Measurements from ENCODE around the gene RPA3. TPM values are rescaled to one million over a fixed set of nuclear protein-coding genes. Genes with fewer than 3 reads are reported as not detected.

Gene RPA3
- total RNA-seq, 4 donors from 2014 or later = 10.6 to 21.0 (median 14.1) TPM

DNA sequence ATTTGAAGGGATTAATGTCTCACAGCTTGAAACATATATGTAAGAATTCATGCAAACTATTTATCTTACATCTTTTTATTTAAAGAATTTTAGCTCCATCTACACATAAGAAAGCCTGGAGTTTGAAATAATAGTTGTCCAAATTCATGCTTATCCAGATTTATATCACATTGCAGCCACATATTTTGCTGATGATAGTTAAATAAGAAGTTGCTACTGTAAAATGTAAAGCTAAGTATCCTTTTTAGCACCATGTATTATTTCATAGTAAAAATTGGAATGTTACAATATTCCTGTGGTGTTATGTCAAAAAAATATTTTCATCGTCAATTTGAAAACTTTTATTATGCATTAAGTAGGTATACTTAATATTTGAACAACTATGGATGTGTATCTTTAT, 105.2 kb downstream of the RPA3 start:
- Histone ChIP-seq H3K4me1 (no peaks in the 10 kb centered on the region), H3K9me3 (no peaks in the 10 kb centered on the region), H3K27me3 (no peaks in the 10 kb centered on the region), H3K4me3 (no peak overlapping the region), H3K27ac (no peak overlapping the region), H3K36me3 (peaks cover 0 to 13% of the 10 kb centered on the region in 2 donors)
- WGBS, 2 donors (ENCODE audit: low coverage in 1 of 2) = 75 to 93% methylated on average over 1 of the region's 1 CpG
- no peak for TF ChIP-seq POLR2AphosphoS5 (IDR thresholded peaks at IDR 0.05)
- TF ChIP-seq EP300 (IDR thresholded peaks at IDR 0.05) = no peak
- TF ChIP-seq, protein P1, sequence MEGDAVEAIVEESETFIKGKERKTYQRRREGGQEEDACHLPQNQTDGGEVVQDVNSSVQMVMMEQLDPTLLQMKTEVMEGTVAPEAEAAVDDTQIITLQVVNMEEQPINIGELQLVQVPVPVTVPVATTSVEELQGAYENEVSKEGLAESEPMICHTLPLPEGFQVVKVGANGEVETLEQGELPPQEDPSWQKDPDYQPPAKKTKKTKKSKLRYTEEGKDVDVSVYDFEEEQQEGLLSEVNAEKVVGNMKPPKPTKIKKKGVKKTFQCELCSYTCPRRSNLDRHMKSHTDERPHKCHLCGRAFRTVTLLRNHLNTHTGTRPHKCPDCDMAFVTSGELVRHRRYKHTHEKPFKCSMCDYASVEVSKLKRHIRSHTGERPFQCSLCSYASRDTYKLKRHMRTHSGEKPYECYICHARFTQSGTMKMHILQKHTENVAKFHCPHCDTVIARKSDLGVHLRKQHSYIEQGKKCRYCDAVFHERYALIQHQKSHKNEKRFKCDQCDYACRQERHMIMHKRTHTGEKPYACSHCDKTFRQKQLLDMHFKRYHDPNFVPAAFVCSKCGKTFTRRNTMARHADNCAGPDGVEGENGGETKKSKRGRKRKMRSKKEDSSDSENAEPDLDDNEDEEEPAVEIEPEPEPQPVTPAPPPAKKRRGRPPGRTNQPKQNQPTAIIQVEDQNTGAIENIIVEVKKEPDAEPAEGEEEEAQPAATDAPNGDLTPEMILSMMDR (IDR thresholded peaks at IDR 0.05) = no peak
- TF ChIP-seq POLR2A (IDR thresholded peaks at IDR 0.05) = no peak
- no peak for ATAC-seq

DNA sequence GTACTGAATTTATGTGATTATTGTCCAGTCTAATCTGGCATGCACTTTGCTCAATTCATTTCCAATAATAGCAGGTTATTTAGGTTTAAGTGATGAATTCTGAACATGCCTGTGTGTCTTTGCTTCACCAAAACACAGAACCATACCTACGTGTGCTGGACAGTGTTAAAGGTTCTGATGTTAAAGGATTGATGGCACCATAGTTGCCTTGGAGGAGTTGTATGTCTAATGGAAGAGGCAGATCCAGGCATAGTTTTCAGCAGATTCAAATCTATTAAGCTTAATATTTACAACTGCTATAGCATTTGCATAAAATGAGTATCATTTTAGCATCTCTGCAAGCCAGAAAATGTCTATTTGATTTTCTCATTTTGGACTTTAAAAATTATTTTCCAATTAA, 105.9 kb downstream of the RPA3 start:
- H3K27me3 ChIP-seq = no peaks in the 10 kb centered on the region
- H3K4me1 ChIP-seq = no peaks in the 10 kb centered on the region
- no peak overlapping the region for H3K4me3 ChIP-seq
- WGBS, 2 donors (ENCODE audit: low coverage in 1 of 2) = 80 to 82% methylated on average over 1 of the region's 1 CpG
- ATAC-seq = no peak
- TF ChIP-seq POLR2AphosphoS5 (IDR thresholded peaks at IDR 0.05) = no peak
- TF ChIP-seq, protein P1 (IDR thresholded peaks at IDR 0.05) = no peak
- no peak for TF ChIP-seq EP300 (IDR thresholded peaks at IDR 0.05)
- no peak for TF ChIP-seq POLR2A (IDR thresholded peaks at IDR 0.05)
- H3K27ac ChIP-seq = no peak overlapping the region
- no peaks in the 10 kb centered on the region for H3K9me3 ChIP-seq
- peaks cover 0 to 20% of the 10 kb centered on the region in 2 donors for H3K36me3 ChIP-seq

DNA sequence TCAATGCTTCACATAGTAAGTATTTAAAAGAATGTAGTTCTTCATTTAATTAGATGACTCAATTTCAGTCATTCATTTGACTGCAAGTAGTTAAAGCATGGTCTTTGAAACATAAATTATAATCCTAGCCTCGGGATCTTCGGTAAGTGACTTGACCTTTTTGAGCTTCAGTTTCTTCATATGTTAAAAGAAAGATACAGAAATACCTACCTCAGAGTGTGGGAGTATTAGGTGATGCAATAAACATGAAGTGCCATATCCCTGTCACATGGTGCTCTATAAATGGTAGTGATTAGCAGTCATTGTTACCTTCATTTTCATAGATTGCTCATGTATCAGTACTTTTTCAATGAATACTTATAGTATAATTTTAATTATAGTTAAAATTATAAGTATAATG, 109.1 kb downstream of the RPA3 start:
- TF ChIP-seq EP300 (IDR thresholded peaks at IDR 0.05) (no peak), POLR2A (IDR thresholded peaks at IDR 0.05) (no peak)
- TF ChIP-seq, protein P1 (IDR thresholded peaks at IDR 0.05) = no peak
- H3K27me3 ChIP-seq = no peaks in the 10 kb centered on the region
- H3K27ac ChIP-seq = no peak overlapping the region
- ATAC-seq = no peak
- no peak overlapping the region for H3K4me3 ChIP-seq
- H3K4me1 ChIP-seq = no peaks in the 10 kb centered on the region
- WGBS, 2 donors (ENCODE audit: low coverage in 1 of 2) = 60 to 83% methylated on average over 1 to 2 of the region's 2 CpGs
- H3K9me3 ChIP-seq = no peaks in the 10 kb centered on the region
- H3K36me3 ChIP-seq = peaks cover 0 to 38% of the 10 kb centered on the region in 2 donors

DNA sequence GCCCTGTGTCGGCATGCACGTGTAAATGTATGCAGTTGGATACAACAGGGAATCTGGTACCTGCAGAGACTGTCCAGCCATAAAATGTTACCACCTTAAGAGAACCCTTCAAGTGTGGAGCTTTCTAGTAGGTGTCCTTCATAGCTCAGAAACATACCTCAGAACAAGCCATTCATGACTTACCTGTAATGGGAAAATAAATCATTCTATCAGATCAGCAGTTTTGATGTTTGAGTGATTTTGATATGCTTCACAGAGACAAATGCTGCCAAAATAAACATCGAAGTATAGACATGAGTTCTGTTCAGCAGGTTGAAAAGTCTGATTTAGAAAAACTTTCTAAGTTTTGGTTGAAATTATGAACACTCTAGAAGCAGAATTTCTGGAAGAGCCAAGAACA, 111.4 kb downstream of the RPA3 start:
- ATAC-seq = no peak
- no peaks in the 10 kb centered on the region for H3K9me3 ChIP-seq
- H3K4me1 ChIP-seq = no peaks in the 10 kb centered on the region
- TF ChIP-seq POLR2A (IDR thresholded peaks at IDR 0.05) = no peak
- no peak for TF ChIP-seq POLR2AphosphoS5 (IDR thresholded peaks at IDR 0.05)
- TF ChIP-seq, protein P1 (IDR thresholded peaks at IDR 0.05) = no peak
- TF ChIP-seq EP300 (IDR thresholded peaks at IDR 0.05) = no peak
- WGBS, 2 donors (ENCODE audit: low coverage in 1 of 2) = 56 to 59% methylated on average over 3 of the region's 3 CpGs
- H3K27ac ChIP-seq = no peak overlapping the region
- no peak overlapping the region for H3K4me3 ChIP-seq
- H3K36me3 ChIP-seq = peaks cover 0 to 38% of the 10 kb centered on the region in 2 donors
- H3K27me3 ChIP-seq = no peaks in the 10 kb centered on the region

DNA sequence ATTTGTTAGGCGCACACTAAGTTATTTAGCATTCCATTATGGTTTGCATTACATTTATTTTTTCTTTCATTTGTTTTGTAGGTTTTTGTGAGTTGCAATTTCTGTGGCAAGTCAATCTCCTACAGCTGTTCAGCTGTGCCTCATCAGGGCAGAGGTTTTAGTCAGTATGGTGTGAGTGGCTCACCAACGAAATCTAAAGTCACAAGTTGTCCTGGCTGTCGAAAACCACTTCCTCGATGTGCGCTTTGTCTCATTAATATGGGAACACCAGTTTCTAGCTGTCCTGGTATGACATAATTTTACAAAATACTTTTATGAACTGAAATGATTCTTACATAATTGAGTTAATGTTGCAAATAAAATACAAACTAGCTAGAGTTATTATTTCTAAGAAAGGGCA, 122.2 kb downstream of the RPA3 start:
- Histone ChIP-seq H3K27ac (no peak overlapping the region), H3K9me3 (no peaks in the 10 kb centered on the region), H3K4me1 (no peaks in the 10 kb centered on the region), H3K36me3 (peaks cover 0 to 63% of the 10 kb centered on the region in 2 donors), H3K27me3 (no peaks in the 10 kb centered on the region), H3K4me3 (no peak overlapping the region)
- ATAC-seq = no peak
- WGBS, 2 donors (ENCODE audit: low coverage in 1 of 2) = 94 to 97% methylated on average over 3 to 5 of the region's 5 CpGs
- TF ChIP-seq POLR2A (IDR thresholded peaks at IDR 0.05) (no peak), POLR2AphosphoS5 (IDR thresholded peaks at IDR 0.05) (no peak), EP300 (IDR thresholded peaks at IDR 0.05) (no peak)
- TF ChIP-seq, protein P1 (IDR thresholded peaks at IDR 0.05) = no peak

Data from gastroesophageal sphincter (tissue), 4 donors.